Esophagus squamous epithelium (tissue), 4 donors: ENCODE results near the gene PCYT1A.
"Not testable (repeated sequence)": the region's sequence is repeated elsewhere in the genome, so short reads cannot be mapped to it uniquely, and the experiment has no call there.

Source experiments
- CTCF ChIP-seq, 6 experiments: fragments of 450-650 bp in 4 of 6; fragments of 200-600 bp in 2 of 6; sonication (generic) in 2 of 6; IDR thresholded peaks; one replicate each; pipeline ENCODE4 v1.5.1; 2016 to 2019; ENCODE audit warnings: antibody characterized with exemption in 6 of 6, mild to moderate bottlenecking in 4 of 6, moderate library complexity in 4 of 6
- POLR2A ChIP-seq, 4 donors: fragments of 450-650 bp; IDR thresholded peaks; one replicate each; pipeline ENCODE4 v1.6.1; 2017; ENCODE audit warnings: antibody characterized with exemption in 4 of 4, mild to moderate bottlenecking in 4 of 4, moderate library complexity in 3 of 4

- TF ChIP-seq CTCF, POLR2A (IDR thresholded peaks at IDR 0.05): not testable (repeated sequence)
Measured at GRCh38 chr3:196209944-196210672, 77.4 kb downstream of the PCYT1A start.
